Gastroesophageal sphincter (tissue), 4 donors: Measurements from ENCODE around the gene PTAFR. TPM values are rescaled to one million over a fixed set of nuclear protein-coding genes. Genes with fewer than 3 reads are reported as not detected.

Experiments used
- ATAC-seq: fragments of 150-250 bp; one replicate; pipeline ENCODE4 v1.9.1; 2016; ENCODE audit warnings: mild to moderate bottlenecking, moderate library complexity
- H3K27ac ChIP-seq, 4 donors: fragments of 200-600 bp; sonication (generic) in 3 of 4; 1 replicate in 3 of 4; 2 replicates in 1 of 4; pipeline ENCODE4 v1.5.1; 2016 to 2019
- H3K27me3 ChIP-seq: fragments of 200-600 bp; sonication (generic); one replicate; pipeline ENCODE4 v1.5.1; 2019
- H3K36me3 ChIP-seq, 2 donors: fragments of 200-600 bp; sonication (generic); one replicate each; pipeline ENCODE4 v1.5.1; 2019; ENCODE audit warnings: control low read depth in 1 of 2
- H3K4me1 ChIP-seq, 3 donors: fragments of 200-600 bp; sonication (generic); 1 replicate in 2 of 3; 2 replicates in 1 of 3; pipeline ENCODE4 v1.5.1; 2016 to 2019; ENCODE audit warnings: control low read depth in 2 of 3
- H3K4me3 ChIP-seq, 2 donors: fragments of 200-600 bp; sonication (generic); one replicate each; pipeline ENCODE4 v1.5.1; 2019; ENCODE audit warnings: mild to moderate bottlenecking in 1 of 2, moderate library complexity in 1 of 2
- H3K9me3 ChIP-seq, 3 donors: fragments of 200-600 bp; sonication (generic); one replicate each; pipeline ENCODE4 v1.5.1; 2017 to 2019; ENCODE audit warnings: control low read depth in 2 of 3
- CTCF ChIP-seq, 4 experiments: fragments of 200-600 bp in 2 of 4; fragments of 450-650 bp in 2 of 4; sonication (generic) in 1 of 4; IDR thresholded peaks; one replicate each; pipeline ENCODE4 v1.5.1; 2017 to 2019; ENCODE audit warnings: antibody characterized with exemption in 4 of 4, mild to moderate bottlenecking in 2 of 4, moderate library complexity in 2 of 4
- EP300 ChIP-seq: sonication (generic); formaldehyde crosslinking; IDR thresholded peaks from one replicate; pipeline ENCODE4 v1.6.1; 2017; ENCODE audit warnings: antibody characterized with exemption, mild to moderate bottlenecking
- POLR2A ChIP-seq, 2 donors: fragments of 450-650 bp; IDR thresholded peaks; one replicate each; pipeline ENCODE4 v1.6.1; 2017; ENCODE audit warnings: antibody characterized with exemption in 2 of 2, mild to moderate bottlenecking in 2 of 2, moderate library complexity in 1 of 2
- POLR2AphosphoS5 ChIP-seq: sonication (generic); formaldehyde crosslinking; IDR thresholded peaks from one replicate; pipeline ENCODE4 v1.6.1; 2017; ENCODE audit warnings: antibody characterized with exemption
- WGBS, 2 donors: methylation state at CpG; one replicate each; pipeline ENCODE4 v1.1.5; 2018; ENCODE audit warnings: low coverage in 1 of 2; 5-methylcytosine and 5-hydroxymethylcytosine counted together
- total RNA-seq, 4 donors: library from RNA; depleted of rRNA; stranded (reverse); fragments of >200 nt; gene quantifications; one replicate each; pipeline ENCODE4 v1.1.0, GENCODE V29; 2016

PTAFR gene
- total RNA-seq, 4 donors from 2014 or later = 3.3 to 8.8 (median 4.9) TPM

GRCh38 chr1:28123461-28123961 is 53.0 kb downstream of the PTAFR start:
- WGBS, 2 donors = 36 to 58% methylated on average over 4 of the region's 4 CpGs
- Histone ChIP-seq H3K27me3 (peaks cover 39% of the 10 kb centered on the region), H3K4me1 (no peaks in the 10 kb centered on the region), H3K36me3 (no peaks in the 10 kb centered on the region), H3K4me3 (no peak overlapping the region), H3K27ac (no peak overlapping the region), H3K9me3 (no peaks in the 10 kb centered on the region)
- no peak for ATAC-seq
- TF ChIP-seq EP300 (no peak), POLR2AphosphoS5 (no peak), POLR2A (IDR thresholded peaks at IDR 0.05) (no peak), CTCF (IDR thresholded peaks at IDR 0.05) (no peak)

DNA sequence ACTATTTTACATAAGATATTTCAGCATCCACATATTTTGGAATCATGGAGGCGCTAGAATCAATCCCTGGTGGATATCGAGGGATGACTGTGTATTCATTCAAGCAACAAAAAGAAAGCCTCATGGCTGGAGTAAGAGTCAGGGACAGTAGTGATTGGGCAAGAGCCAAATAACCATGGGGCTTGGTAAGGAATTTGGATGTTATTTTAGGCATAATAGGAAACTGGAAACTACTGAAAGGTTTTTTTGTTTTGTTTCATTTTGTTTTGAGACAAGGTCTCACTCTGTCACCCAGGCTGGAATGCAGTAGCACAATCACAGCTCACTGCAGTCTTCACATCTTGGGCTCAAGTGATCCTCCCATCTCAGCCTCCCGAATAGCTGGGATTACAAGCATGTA is 54.3 kb downstream of the PTAFR start:
- no peak for ATAC-seq
- TF ChIP-seq POLR2AphosphoS5 (no peak), POLR2A (IDR thresholded peaks at IDR 0.05) (no peak), CTCF (IDR thresholded peaks at IDR 0.05) (no peak), EP300 (no peak)
- Histone ChIP-seq H3K4me1 (no peaks in the 10 kb centered on the region), H3K27me3 (peaks cover 28% of the 10 kb centered on the region), H3K36me3 (no peaks in the 10 kb centered on the region), H3K4me3 (no peak overlapping the region), H3K9me3 (no peaks in the 10 kb centered on the region), H3K27ac (no peak overlapping the region)
- WGBS, 2 donors = 63 to 88% methylated on average over 2 to 3 of the region's 3 CpGs

GRCh38 chr1:28119556-28119955 is 56.9 kb downstream of the PTAFR start:
- Histone ChIP-seq H3K4me1 (no peaks in the 10 kb centered on the region), H3K36me3 (no peaks in the 10 kb centered on the region), H3K4me3 (no peak overlapping the region), H3K27ac (no peak overlapping the region), H3K9me3 (no peaks in the 10 kb centered on the region), H3K27me3 (peaks cover 7% of the 10 kb centered on the region)
- 90 to 92% methylated on average over 6 to 7 of the region's 8 CpGs for WGBS, 2 donors
- ATAC-seq = no peak
- TF ChIP-seq POLR2A (IDR thresholded peaks at IDR 0.05) (no peak), EP300 (no peak)

GRCh38 chr1:28118640-28119307 is 57.7 kb downstream of the PTAFR start:
- no peaks in the 10 kb centered on the region for H3K9me3 ChIP-seq
- H3K36me3 ChIP-seq = no peaks in the 10 kb centered on the region
- no peak overlapping the region for H3K27ac ChIP-seq
- peaks cover 3% of the 10 kb centered on the region for H3K27me3 ChIP-seq
- 67 to 74% methylated on average over 4 to 5 of the region's 5 CpGs for WGBS, 2 donors
- no peaks in the 10 kb centered on the region for H3K4me1 ChIP-seq
- H3K4me3 ChIP-seq = no peak overlapping the region
- ATAC-seq = no peak
- TF ChIP-seq CTCF (IDR thresholded peaks at IDR 0.05) (no peak), POLR2A (IDR thresholded peaks at IDR 0.05) (no peak), POLR2AphosphoS5 (no peak), EP300 (no peak)

DNA sequence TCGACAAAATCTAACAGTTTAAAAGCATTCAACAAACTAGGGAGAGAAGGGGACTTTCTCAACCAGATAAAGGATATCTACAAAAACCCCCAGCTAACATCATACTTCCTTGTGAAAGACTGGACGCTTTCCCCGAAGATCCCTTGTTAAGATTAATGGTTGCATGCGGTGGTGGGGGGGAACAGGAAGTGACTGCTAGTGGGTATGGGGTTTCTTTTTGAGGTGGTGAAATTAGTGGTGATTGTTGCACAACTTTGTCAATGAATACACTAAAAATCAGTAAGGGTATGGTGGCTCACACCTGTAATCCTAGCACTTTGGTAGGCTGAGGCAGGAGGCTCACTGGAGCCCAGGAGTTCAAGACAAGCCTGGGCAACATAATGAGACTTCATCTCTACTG is 61.2 kb downstream of the PTAFR start:
- no peak overlapping the region for H3K27ac ChIP-seq
- no peak overlapping the region for H3K4me3 ChIP-seq
- H3K9me3 ChIP-seq = no peaks in the 10 kb centered on the region
- 43 to 50% methylated on average over 4 of the region's 4 CpGs for WGBS, 2 donors
- ATAC-seq = no peak
- H3K4me1 ChIP-seq = no peaks in the 10 kb centered on the region
- H3K36me3 ChIP-seq = no peaks in the 10 kb centered on the region
- no peaks in the 10 kb centered on the region for H3K27me3 ChIP-seq
- TF ChIP-seq POLR2AphosphoS5 (no peak), EP300 (no peak), CTCF (IDR thresholded peaks at IDR 0.05) (no peak), POLR2A (IDR thresholded peaks at IDR 0.05) (no peak)
